ENCODE results near the gene TRAPPC2B.
"Not testable (repeated sequence)": the region's sequence is repeated elsewhere in the genome, so short reads cannot be mapped to it uniquely, and the experiment has no call there.

The TRAPPC2B gene

GRCh38 chr19:57362997-57363687, at the start of gene TRAPPC2B, which contains the start of gene ZNF547:
TRAPPC2B (plus strand) TSS chr19:57363551; CDS start chr19:57364834, 1,283 bp downstream.
ZNF547 (plus strand) TSS chr19:57363551; CDS start chr19:57368556, 5,005 bp downstream.
- peak; percentile 96 for DNase-seq

GRCh38 chr19:57314146-57314545, 49.2 kb upstream of the TRAPPC2B start:
- no peak for DNase-seq

DNA sequence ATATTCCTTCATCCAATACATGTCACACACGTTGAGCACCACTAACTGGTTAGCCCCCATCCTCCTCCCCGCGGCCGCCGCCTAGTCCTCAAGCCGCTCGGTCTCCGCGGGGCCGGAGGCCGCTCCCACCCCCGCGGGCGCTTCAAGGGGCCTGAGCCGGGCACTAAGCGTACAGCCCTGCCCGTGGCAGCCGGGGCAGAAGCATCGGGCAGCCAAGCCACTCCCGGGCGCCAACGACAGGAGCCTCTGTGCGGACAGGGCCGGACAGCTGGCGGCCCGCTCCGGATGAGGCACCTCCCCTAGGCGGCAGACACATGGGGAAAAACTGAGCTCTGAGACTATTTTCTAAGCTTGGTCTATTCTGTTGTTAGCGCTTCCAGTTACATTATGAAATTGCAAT, 45.8 kb upstream of the TRAPPC2B start:
- DNase-seq, result no peak

GRCh38 chr19:57319869-57320179, 43.5 kb upstream of the TRAPPC2B start:
- DNase-seq, result no peak

DNA sequence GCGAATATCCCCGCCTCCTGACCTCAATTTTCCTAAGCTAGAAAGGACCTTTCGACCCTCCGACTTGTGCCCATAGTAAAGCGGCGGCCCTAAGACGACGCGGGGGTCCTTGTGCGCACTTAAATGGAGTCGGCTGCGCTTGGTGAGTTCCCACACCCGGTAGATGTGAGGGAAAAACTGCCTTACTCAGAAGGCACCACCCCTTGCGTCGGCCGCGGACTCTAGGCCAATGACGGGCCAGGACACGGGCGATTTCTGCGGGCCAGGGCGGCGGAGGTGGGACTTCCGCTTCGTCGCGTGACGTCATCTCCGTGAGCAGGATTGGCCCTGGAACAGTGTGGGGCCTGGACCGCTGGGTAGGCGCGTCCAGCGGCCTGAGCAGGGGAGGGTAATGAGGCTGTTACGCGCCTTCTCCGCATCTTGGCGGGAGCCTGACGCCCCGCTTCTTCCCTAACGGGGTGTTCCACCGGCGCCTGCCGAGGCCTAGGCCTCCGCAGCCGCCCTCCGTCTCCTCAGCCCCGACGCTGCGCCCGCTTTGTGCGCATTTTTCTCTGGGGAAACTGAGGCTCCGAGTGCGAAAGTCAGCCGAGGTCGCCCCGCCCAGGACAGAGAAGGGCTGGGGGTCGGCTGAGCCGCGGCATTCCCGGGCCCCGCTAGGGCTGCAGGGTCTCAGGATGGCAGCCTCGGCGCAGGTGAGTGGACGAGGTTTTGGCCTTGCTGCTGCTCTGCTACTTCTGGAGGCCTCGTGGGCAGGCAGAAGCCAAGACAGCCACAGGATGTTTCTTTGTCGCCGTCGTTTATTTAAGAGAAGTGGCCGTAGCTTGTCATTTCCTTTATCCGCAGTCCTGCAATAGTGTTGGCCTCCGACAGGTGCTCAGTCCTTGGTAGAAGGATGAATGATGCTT, 42.9 kb upstream of the TRAPPC2B start, which contains the start of gene ZNF543:
TSS of gene ZNF543 (plus strand) at position 293 of the 905 bp plus-strand sequence. CDS start at position 675, 382 bp downstream.
- DNase-seq, result peak; percentile 90

- DNase-seq, result no peak
Observed at GRCh38 chr19:57321116-57321515, 42.2 kb upstream of the TRAPPC2B start.

DNA sequence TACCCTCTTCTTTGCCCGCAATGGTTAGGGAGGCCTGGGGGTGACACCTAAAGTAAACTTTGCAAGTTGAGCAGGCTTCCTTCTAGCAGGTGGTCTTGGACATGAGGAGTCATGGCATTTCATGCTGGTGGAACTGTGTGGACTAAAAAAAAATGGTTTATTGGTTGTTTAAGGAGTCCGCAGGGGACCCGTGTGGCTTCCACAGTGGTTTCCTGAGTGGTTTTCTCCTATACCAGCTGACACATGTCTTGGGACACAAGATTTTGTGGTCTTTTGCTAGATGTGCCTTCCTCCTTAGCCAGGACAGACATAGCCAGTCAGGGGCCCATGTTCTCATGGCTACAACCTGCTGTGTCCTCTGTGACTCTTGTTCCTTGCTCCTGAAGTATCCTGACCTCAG, 41.6 kb upstream of the TRAPPC2B start:
- no peak for DNase-seq

DNA sequence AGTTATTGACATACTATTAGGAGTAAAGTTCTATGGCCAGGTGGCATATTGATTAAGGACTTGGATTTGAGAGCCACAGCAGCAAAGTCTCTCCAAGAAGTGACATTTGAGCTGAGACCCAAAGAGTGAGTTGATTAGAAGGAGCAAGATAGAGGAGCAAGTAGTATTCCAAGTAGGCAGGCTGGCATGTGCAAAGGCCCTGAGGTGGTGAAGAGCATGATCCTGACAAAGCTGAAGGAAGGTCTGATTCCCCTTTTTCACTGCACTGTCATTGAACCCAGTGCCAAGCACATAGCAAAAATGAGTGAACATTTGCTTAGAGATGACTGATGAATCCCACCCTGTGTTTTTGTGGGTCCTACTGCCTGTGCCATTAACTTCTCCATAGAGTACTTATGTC, 38.4 kb upstream of the TRAPPC2B start:
- DNase-seq, result no peak

- DNase-seq, result no peak
Observed at GRCh38 chr19:57327993-57328392, 35.4 kb upstream of the TRAPPC2B start.

DNA sequence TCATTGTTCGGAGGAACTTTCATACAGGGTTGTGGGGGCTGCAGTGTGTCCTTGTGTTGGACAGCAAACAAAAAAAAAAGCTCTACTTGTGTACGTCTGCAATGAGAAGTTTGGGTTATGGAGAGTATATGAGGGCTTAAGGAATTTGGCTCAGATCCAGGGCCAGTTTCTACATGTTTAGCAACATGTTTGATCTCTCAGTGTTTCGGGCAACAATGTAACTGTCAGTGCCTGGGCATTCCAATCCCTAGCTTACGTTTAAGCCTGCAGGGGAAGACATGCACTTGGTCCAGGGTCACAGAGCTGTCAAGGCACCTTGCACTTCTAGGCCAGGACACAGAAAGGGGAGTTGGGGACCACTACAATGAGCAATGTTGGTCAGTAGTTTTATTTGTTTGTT, 29.2 kb upstream of the TRAPPC2B start:
- DNase-seq, result no peak

DNA sequence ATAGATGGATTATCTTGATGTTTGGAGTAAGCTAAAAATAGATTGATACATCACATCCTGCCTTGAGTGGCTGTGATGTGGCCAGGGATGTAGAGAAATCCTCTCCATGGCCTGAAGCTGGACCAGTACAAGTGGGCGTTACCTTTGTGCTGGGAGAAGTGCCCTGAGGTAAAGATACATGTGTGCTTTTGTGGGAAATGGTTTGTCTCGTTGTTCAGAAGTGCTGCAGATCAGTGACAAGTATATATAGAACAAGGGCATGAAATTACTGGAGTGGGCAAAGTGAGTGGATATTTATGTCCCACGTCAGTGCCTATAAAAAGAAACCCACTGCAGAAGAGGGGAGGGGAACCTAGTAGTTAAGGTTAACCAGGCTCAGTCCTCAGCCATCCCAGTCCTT, 24.5 kb upstream of the TRAPPC2B start:
- no peak for DNase-seq

DNA sequence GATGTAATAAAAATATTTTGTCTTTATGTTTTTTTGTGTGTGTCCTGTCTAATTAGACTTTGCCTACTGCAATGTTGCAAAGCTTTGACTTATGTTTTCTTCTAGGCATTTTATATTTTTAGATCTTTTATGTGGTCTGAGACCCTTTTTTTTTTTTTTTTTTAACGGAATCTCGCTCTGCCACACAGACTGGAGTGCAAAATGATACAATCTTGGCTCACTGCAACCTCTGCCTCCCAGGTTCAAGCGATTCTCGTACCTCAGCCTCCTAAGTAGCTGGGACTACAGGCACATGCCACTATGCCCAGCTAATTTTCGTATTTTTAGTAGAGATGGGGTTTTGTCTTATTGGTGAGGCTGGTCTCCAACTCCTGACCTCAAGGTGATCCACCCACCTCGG, 20.8 kb upstream of the TRAPPC2B start:
- no peak for DNase-seq

GRCh38 chr19:57348136-57348535, 15.2 kb upstream of the TRAPPC2B start:
- no peak for DNase-seq

DNA sequence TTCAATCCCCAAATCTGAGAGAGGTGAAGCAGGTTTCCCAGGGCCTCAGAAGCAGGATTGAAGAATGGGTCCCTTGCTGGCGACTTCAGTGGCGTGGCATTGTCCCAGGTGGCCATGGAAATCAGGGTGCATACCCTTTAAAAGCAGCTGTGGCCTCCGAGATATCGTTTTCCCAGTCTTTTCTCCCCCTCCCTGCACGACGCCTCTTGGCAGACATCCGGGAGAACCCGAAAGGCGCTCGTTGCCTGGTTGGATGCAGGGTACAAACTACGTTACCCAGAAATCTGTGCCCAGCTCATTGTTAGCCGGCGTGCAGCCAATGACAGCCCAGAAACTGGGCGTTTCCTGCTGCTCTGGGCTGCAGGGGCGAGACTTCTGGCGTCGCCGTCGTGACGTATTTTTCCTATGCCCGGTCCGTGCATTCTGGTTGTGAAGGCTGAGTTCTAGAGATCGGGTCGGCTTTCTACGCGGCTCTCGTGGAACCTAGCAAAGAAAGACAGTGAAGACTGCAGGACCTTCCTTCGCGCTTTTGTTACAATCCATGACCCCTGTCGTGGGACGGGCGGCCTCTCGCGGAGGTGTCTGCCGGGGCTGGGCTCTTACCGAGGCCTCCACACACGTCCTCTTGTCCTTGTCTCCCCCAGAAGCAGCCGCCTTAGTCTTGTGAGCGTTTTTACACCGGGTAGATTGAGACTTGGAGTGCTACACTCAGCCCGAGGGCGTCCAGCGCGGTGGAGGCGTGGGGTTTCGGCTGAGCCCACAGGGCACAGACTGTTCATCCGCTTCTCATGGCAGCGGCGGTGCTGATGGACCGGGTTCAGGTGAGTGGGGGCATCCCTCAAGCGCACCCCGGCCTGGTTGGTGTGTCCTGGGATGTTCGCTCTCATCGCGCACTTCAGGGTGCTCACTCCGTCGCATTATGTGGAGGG, 12.2 kb upstream of the TRAPPC2B start, which contains the start of gene ZNF304:
TSS of gene ZNF304 (plus strand) at position 395 of the 929 bp plus-strand sequence. CDS start at position 789, 394 bp downstream.
- DNase-seq, result peak; percentile 79

- no peak for DNase-seq
Observed at GRCh38 chr19:57351867-57352266, 11.5 kb upstream of the TRAPPC2B start.

DNA sequence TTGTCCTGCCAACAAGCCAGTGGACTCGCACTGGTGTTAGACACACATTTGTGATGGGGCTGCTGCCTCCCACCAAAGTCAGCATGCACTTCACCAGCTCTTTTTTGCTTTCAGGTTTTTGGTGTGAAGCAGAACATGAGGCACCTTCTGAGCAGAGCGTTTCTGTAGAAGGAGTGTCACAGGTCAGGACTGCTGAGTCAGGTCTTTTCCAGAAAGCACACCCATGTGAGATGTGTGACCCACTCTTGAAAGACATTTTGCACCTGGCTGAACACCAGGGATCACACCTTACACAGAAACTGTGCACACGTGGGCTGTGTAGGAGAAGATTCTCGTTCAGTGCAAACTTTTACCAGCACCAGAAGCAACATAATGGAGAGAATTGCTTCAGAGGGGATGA, 7.4 kb upstream of the TRAPPC2B start:
- no peak for DNase-seq

GRCh38 chr19:57357406-57357805, 5.9 kb upstream of the TRAPPC2B start:
- DNase-seq, result no peak

DNA sequence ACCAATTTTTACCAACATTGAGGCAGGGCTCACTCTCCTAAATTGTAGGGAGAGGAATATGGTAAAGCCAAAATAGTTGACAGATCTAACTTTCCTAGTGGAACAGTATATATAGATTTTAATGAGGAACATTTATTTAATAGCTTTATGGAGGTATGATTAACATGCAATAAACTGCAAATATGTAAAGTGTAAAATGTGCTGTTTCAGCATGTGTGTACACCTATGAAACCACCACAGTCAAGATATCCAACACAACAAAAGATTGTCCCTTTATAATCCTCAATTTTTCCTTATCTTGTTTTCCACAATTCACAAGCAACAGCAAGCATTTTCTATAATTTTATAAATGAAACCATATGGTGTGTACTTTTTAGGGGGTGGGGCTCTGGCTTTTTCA, 4.1 kb upstream of the TRAPPC2B start:
- no peak for DNase-seq

- DNase-seq, result no peak
Observed at GRCh38 chr19:57362419-57362818, 932 bp upstream of the TRAPPC2B start.

- no peak for DNase-seq
Observed at GRCh38 chr19:57363688-57364181, 384 bp downstream of the TRAPPC2B start.

- DNase-seq, result no peak
Observed at GRCh38 chr19:57366776-57367175, 3.4 kb downstream of the TRAPPC2B start.

DNA sequence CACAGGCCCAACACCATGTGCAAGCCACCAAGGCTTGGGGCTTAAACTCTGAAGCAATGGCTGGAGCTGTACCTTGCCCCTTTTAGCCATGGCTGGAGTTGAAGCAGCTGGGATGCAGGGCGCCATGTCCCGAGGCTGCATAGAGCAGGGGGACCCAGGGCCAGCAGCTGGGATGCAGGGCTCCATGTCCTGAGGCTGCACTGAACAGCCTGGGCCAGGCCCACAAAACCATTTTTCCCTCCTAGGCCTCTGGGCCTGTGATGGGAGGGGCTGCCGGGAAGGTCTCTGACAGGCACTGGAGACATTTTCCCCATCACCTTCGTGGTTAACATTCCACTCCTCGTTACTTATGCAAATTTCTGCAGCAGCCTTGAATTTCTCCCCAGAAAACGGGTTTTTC, 10.8 kb downstream of the TRAPPC2B start:
- DNase-seq, result no peak

- not testable (repeated sequence) for DNase-seq
Observed at GRCh38 chr19:57374647-57375046, 11.3 kb downstream of the TRAPPC2B start.
